GM12878 (cell line): Measurements from ENCODE around the gene COL9A3. TPM values are rescaled to one million over a fixed set of nuclear protein-coding genes. Genes with fewer than 3 reads are reported as not detected.
A peak's percentile ranks its signal among the peaks of the same experiment; 100 is the strongest.

Source experiments
- ATAC-seq: fragments of 200-7000 bp; cut with Tn5 transposase; 3 replicates; pipeline ENCODE4 v1.9.1; 2020; ENCODE audit warnings: mild to moderate bottlenecking, moderate library complexity
- BruUV-seq: library from RNA; stranded (reverse); fragments of 400-500 nt; replicated peaks from 2 replicates; lab custom pipeline; 2021; lab: Mats Ljungman, UMichigan
- CTCF ChIA-PET: fragments of 300-600 bp; sonication (Branson Sonifier 250); formaldehyde crosslinking; extraction: SDS; loops from one replicate; lab custom pipeline; 2021; ENCODE audit warnings: inconsistent platforms; lab: Yijun Ruan, JAX
- POLR2A ChIA-PET: fragments of 350-600 bp; formaldehyde crosslinking; extraction: SDS; loops from one replicate; lab custom pipeline; 2021; ENCODE audit warnings: inconsistent platforms; lab: Charles Lee
- RAD21 ChIA-PET: fragments of 300-600 bp; sonication (Branson Sonifier 250); formaldehyde crosslinking; loops from one replicate; lab custom pipeline; 2023; ENCODE audit warnings: antibody characterized with exemption; ENCODE audit not compliant: unreplicated experiment; lab: Charles Lee
- SMC1A ChIA-PET: fragments of 300-600 bp; sonication (Branson Sonifier 250); formaldehyde crosslinking; loops from one replicate; lab custom pipeline; 2023; ENCODE audit not compliant: unreplicated experiment, uncharacterized antibody; lab: Charles Lee
- DNase-seq: peaks from one replicate; pipeline ENCODE4 v3.0.0-alpha.2; 2011; ENCODE audit warnings: low read depth, low spot score
- FAIRE-seq: peaks from 3 replicates; lab custom pipeline; 2011; peaks lifted over from hg19 to GRCh38; lab: Jason Lieb, UNC
- H2AFZ ChIP-seq: 2 replicates; pipeline ENCODE4 v1.6.0; 2011; ENCODE audit warnings: low read depth, low read length, control low read depth; ENCODE audit not compliant: control insufficient read depth
- H3K27ac ChIP-seq: 2 replicates; pipeline ENCODE4 v1.5.1; 2011; ENCODE audit warnings: control low read depth; ENCODE audit not compliant: control insufficient read depth, insufficient read depth
- H3K27me3 ChIP-seq, 2 experiments: replicated peaks in 1 of 2; 2 replicates each; pipeline versions ENCODE4 v1.6.0 to v1.6.1; 2011; ENCODE audit warnings: low read length in 1 of 2; ENCODE audit not compliant: control insufficient read depth in 2 of 2, insufficient read depth in 2 of 2
- H3K36me3 ChIP-seq, 2 experiments: 2 replicates each; pipeline ENCODE4 v1.5.1; 2011; ENCODE audit warnings: low read length in 1 of 2; ENCODE audit not compliant: control insufficient read depth in 2 of 2, insufficient read depth in 2 of 2
- H3K4me1 ChIP-seq: 2 replicates; pipeline ENCODE4 v1.6.1; 2011; ENCODE audit warnings: mild to moderate bottlenecking, low read length, moderate library complexity, mixed read lengths; ENCODE audit not compliant: control insufficient read depth, insufficient read depth
- H3K4me2 ChIP-seq: 2 replicates; pipeline ENCODE4 v1.6.0; 2011; ENCODE audit warnings: control low read depth; ENCODE audit not compliant: control insufficient read depth, insufficient read depth
- H3K4me3 ChIP-seq: fragments of 200-600 bp; sonication (generic); 2 replicates; pipeline ENCODE4 v1.5.1; 2016
- H3K79me2 ChIP-seq: 2 replicates; pipeline ENCODE4 v1.6.0; 2011; ENCODE audit warnings: low read length; ENCODE audit not compliant: control insufficient read depth, insufficient read depth
- H3K9ac ChIP-seq: 2 replicates; pipeline ENCODE4 v1.8.0; 2011; ENCODE audit warnings: low read length, control low read depth, mixed read lengths; ENCODE audit not compliant: control insufficient read depth, insufficient read depth
- H3K9me3 ChIP-seq: replicated peaks from 3 replicates; pipeline ENCODE4 v1.5.1; 2011; ENCODE audit warnings: mild to moderate bottlenecking, low read length; ENCODE audit not compliant: control insufficient read depth, insufficient read depth
- H4K20me1 ChIP-seq: 2 replicates; pipeline ENCODE4 v1.6.0; 2011; ENCODE audit not compliant: control insufficient read depth, insufficient read depth
- CHD4 ChIP-seq: fragments of 200-600 bp; sonication (generic); IDR thresholded peaks from 2 replicates; pipeline ENCODE4 v1.6.1; 2016; ENCODE audit warnings: mild to moderate bottlenecking
- PKNOX1 ChIP-seq: fragments of 450-650 bp; IDR thresholded peaks from 2 replicates; pipeline ENCODE4 v1.6.1; 2016; ENCODE audit warnings: mild to moderate bottlenecking
- PML ChIP-seq: IDR thresholded peaks from 2 replicates; pipeline ENCODE4 v1.6.1; 2012; ENCODE audit warnings: low read length, inconsistent platforms
- RELA ChIP-seq: fragments of 450-650 bp; IDR thresholded peaks from 2 replicates; pipeline ENCODE4 v1.8.0; 2014; ENCODE audit warnings: borderline replicate concordance; ENCODE audit not compliant: partially characterized antibody
- SUPT20H ChIP-seq: IDR thresholded peaks from 2 replicates; pipeline ENCODE4 v1.6.1; 2011; ENCODE audit warnings: low read depth, mild to moderate bottlenecking, low read length, moderate library complexity, borderline replicate concordance; ENCODE audit not compliant: control insufficient read depth
- ZNF207 ChIP-seq: fragments of 450-650 bp; IDR thresholded peaks from 2 replicates; pipeline ENCODE4 v1.6.1; 2014; ENCODE audit warnings: antibody characterized with exemption, mild to moderate bottlenecking, borderline replicate concordance
- WGBS: methylation state at CpG from one replicate; pipeline ENCODE4 v1.1.6; 2016; ENCODE audit warnings: low lambda C conversion rate; ENCODE audit not compliant: insufficient replicate concordance, insufficient coverage; ENCODE audit errors: missing lambda C conversion rate; 5-methylcytosine and 5-hydroxymethylcytosine counted together
- in situ Hi-C: fragments of 300-500 bp; cut with MboI; formaldehyde crosslinking; loops from 9 replicates; pipeline ENCODE4 v1.14.3; 2018; ENCODE audit warnings: mixed read lengths
- intact Hi-C: fragments of 100-400 bp; cut with micrococcal nuclease; formaldehyde crosslinking; loops from one replicate; pipeline ENCODE4 v1.14.2; 2022; ENCODE audit not compliant: unreplicated experiment
- polyA plus RNA-seq, 11 experiments: library from polyadenylated mRNA; depleted of rRNA in 4 of 11; unstranded in 6 of 11; stranded (reverse) in 5 of 11; fragments of >200 nt; fragmentation: Nextera tagmentation in 4 of 11; fragmentation: Illumina TruSeq in 1 of 11; extraction: Ambion mirVana in 4 of 11; extraction: Trizol in 1 of 11; gene quantifications; 1 replicate in 1 of 11; 2 replicates in 10 of 11; pipeline versions ENCODE4 v1.2.1 to v1.2.3, GENCODE V29; 2011 to 2016; ENCODE audit warnings: inconsistent platforms in 2 of 11, missing spikeins in 2 of 11, low read depth in 1 of 11
- total RNA-seq, 4 experiments: library from RNA; depleted of rRNA in 3 of 4; stranded (reverse); fragments of >200 nt in 3 of 4; fragmentation: Illumina TruSeq in 1 of 4; extraction: Trizol in 1 of 4; gene quantifications; 2 replicates each; pipeline versions ENCODE4 v1.2.1 to v1.2.3, GENCODE V29; 2013 to 2021
- TF ChIP-seq, protein P1 (sequence below): IDR thresholded peaks from 2 replicates; pipeline ENCODE4 v1.6.1; 2012; ENCODE audit warnings: improper control_type of control experiment, low read depth, low read length; ENCODE audit not compliant: insufficient replicate concordance
- TF ChIP-seq, protein P2 (sequence below): fragments of 450-650 bp; IDR thresholded peaks from 2 replicates; pipeline ENCODE4 v1.6.1; 2017; ENCODE audit warnings: mild to moderate bottlenecking, moderate library complexity

Gene COL9A3
- total and polyA plus RNA-seq, 10 of the 15 experiments (the other 5 are each of a cell fraction or from before 2014, with no cell fraction given), result 0.09 to 1.7 (median 0.63) TPM; not detected in 1

GRCh38 chr20:62876902-62877816 lies 60.3 kb downstream of the COL9A3 start:
- intact Hi-C loops, result no loop called here
- ATAC-seq (peak; percentile 20), FAIRE-seq (no peak), DNase-seq (no peak)
- Histone ChIP-seq H3K79me2 (no peaks in the 10 kb centered on the region), H3K36me3 (no peaks in the 10 kb centered on the region; a peak in 1 of 4 replicates), H3K27ac (no peak overlapping the region), H4K20me1 (no peaks in the 10 kb centered on the region), H3K4me2 (no peak overlapping the region), H3K27me3 (no peaks in the 10 kb centered on the region; a peak in 1 of 4 replicates), H2AFZ (no peak overlapping the region), H3K9me3 (no peaks in the 10 kb centered on the region), H3K4me1 (no peaks in the 10 kb centered on the region), H3K9ac (no peak overlapping the region), H3K4me3 (no peak overlapping the region)
- CTCF ChIA-PET, result no interaction called here
- RAD21 ChIA-PET, result no interaction called here
- SMC1A ChIA-PET, result no interaction called here
- 85% methylated on average over 48 of the region's 48 CpGs for WGBS
- POLR2A ChIA-PET, result interaction anchor here (0.8 kb wide), 1 partner anchor 10 kb away, joined by 3 read pairs; no protein-coding TSS in a partner anchor
- in situ Hi-C loops, result no loop called here
- no TSS peak for BruUV-seq
- TF ChIP-seq, protein P1, sequence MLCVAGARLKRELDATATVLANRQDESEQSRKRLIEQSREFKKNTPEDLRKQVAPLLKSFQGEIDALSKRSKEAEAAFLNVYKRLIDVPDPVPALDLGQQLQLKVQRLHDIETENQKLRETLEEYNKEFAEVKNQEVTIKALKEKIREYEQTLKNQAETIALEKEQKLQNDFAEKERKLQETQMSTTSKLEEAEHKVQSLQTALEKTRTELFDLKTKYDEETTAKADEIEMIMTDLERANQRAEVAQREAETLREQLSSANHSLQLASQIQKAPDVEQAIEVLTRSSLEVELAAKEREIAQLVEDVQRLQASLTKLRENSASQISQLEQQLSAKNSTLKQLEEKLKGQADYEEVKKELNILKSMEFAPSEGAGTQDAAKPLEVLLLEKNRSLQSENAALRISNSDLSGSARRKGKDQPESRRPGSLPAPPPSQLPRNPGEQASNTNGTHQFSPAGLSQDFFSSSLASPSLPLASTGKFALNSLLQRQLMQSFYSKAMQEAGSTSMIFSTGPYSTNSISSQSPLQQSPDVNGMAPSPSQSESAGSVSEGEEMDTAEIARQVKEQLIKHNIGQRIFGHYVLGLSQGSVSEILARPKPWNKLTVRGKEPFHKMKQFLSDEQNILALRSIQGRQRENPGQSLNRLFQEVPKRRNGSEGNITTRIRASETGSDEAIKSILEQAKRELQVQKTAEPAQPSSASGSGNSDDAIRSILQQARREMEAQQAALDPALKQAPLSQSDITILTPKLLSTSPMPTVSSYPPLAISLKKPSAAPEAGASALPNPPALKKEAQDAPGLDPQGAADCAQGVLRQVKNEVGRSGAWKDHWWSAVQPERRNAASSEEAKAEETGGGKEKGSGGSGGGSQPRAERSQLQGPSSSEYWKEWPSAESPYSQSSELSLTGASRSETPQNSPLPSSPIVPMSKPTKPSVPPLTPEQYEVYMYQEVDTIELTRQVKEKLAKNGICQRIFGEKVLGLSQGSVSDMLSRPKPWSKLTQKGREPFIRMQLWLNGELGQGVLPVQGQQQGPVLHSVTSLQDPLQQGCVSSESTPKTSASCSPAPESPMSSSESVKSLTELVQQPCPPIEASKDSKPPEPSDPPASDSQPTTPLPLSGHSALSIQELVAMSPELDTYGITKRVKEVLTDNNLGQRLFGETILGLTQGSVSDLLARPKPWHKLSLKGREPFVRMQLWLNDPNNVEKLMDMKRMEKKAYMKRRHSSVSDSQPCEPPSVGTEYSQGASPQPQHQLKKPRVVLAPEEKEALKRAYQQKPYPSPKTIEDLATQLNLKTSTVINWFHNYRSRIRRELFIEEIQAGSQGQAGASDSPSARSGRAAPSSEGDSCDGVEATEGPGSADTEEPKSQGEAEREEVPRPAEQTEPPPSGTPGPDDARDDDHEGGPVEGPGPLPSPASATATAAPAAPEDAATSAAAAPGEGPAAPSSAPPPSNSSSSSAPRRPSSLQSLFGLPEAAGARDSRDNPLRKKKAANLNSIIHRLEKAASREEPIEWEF, result no peak
- TF ChIP-seq PKNOX1 (no peak), PML (no peak), ZNF207 (no peak), RELA (no peak), SUPT20H (no peak), CHD4 (no peak)
- TF ChIP-seq, protein P2, sequence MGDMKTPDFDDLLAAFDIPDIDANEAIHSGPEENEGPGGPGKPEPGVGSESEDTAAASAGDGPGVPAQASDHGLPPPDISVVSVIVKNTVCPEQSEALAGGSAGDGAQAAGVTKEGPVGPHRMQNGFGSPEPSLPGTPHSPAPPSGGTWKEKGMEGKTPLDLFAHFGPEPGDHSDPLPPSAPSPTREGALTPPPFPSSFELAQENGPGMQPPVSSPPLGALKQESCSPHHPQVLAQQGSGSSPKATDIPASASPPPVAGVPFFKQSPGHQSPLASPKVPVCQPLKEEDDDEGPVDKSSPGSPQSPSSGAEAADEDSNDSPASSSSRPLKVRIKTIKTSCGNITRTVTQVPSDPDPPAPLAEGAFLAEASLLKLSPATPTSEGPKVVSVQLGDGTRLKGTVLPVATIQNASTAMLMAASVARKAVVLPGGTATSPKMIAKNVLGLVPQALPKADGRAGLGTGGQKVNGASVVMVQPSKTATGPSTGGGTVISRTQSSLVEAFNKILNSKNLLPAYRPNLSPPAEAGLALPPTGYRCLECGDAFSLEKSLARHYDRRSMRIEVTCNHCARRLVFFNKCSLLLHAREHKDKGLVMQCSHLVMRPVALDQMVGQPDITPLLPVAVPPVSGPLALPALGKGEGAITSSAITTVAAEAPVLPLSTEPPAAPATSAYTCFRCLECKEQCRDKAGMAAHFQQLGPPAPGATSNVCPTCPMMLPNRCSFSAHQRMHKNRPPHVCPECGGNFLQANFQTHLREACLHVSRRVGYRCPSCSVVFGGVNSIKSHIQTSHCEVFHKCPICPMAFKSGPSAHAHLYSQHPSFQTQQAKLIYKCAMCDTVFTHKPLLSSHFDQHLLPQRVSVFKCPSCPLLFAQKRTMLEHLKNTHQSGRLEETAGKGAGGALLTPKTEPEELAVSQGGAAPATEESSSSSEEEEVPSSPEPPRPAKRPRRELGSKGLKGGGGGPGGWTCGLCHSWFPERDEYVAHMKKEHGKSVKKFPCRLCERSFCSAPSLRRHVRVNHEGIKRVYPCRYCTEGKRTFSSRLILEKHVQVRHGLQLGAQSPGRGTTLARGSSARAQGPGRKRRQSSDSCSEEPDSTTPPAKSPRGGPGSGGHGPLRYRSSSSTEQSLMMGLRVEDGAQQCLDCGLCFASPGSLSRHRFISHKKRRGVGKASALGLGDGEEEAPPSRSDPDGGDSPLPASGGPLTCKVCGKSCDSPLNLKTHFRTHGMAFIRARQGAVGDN, result no peak
